ENCODE data around the gene KRTAP9-7. TPM values are rescaled to one million over a fixed set of nuclear protein-coding genes. Genes with fewer than 3 reads are reported as not detected.
"Not testable (repeated sequence)": the region's sequence is repeated elsewhere in the genome, so short reads cannot be mapped to it uniquely, and the experiment has no call there.

Gene KRTAP9-7
- total and polyA plus RNA-seq, 2 donors (not counting 3 experiments of a cell fraction or from before 2014, with no cell fraction given) = not detected

- FAIRE-seq (no peak), DNase-seq (ENCODE audit: low read depth, low spot score) (no peak)
- no TSS peak for BruUV-seq (replicated peaks)
- no peak for TF ChIP-seq JUN (IDR thresholded peaks at IDR 0.05; ENCODE audit: borderline replicate concordance, insufficient read depth, insufficient read length, low read depth)
- no peak for TF ChIP-seq MAX (IDR thresholded peaks at IDR 0.05; ENCODE audit: insufficient read depth, insufficient read length)
- no peak for TF ChIP-seq MYC (IDR thresholded peaks at IDR 0.05; ENCODE audit: low read depth, low read length)
- TF ChIP-seq CTCF (IDR thresholded peaks at IDR 0.05; ENCODE audit: extremely low read depth in 1 of 2, insufficient read depth in 1 of 2, low read depth in 1 of 2, low read length in 2 of 2) = no peak
- no peak for TF ChIP-seq GATA2 (IDR thresholded peaks at IDR 0.05; ENCODE audit: insufficient read depth, insufficient read length, low read depth, low read length)
- TF ChIP-seq POLR2A (IDR thresholded peaks at IDR 0.05; ENCODE audit: low read depth, low read length) = no peak
- TF ChIP-seq EZH2 (IDR thresholded peaks at IDR 0.05; ENCODE audit: borderline replicate concordance, low read depth, low read length, severe bottlenecking) = no peak
- H3K4me2 ChIP-seq (ENCODE audit: insufficient read depth, low read length) = no peak overlapping the region
- no peak overlapping the region for H3K27ac ChIP-seq (ENCODE audit: insufficient read depth, low read depth, low read length)
- no peak overlapping the region for H3K9ac ChIP-seq (replicated peaks; ENCODE audit: extremely low read depth, insufficient read depth, low read length)
- H3K4me1 ChIP-seq (ENCODE audit: control insufficient read depth, extremely low read depth, insufficient read depth, low read length) = no peaks in the 10 kb centered on the region
- H2AFZ ChIP-seq (ENCODE audit: low read depth, low read length) = no peak overlapping the region
- ChIA-PET CTCF (interaction anchor here (0.9 kb wide), 1 partner anchor 322 kb away, joined by 3 read pairs; no protein-coding TSS in a partner anchor), POLR2A (no interaction called here)
- intact Hi-C loops (cut with micrococcal nuclease) = no loop called here
- no peaks in the 10 kb centered on the region for H3K9me1 ChIP-seq (replicated peaks; ENCODE audit: control insufficient read depth, extremely low read depth, insufficient read depth, low read length)
- no peaks in the 10 kb centered on the region for H3K27me3 ChIP-seq (ENCODE audit: control insufficient read depth in 2 of 2, insufficient read depth in 2 of 2, low read length in 2 of 2)
- H3K9me3 ChIP-seq (replicated peaks; ENCODE audit: control insufficient read depth, insufficient read depth, low read length) = no peaks in the 10 kb centered on the region
- no peak overlapping the region for H3K4me3 ChIP-seq (replicated peaks in 1 of 3; ENCODE audit: insufficient read depth in 1 of 3, low read depth in 1 of 3, low read length in 3 of 3)
- no peaks in the 10 kb centered on the region for H3K36me3 ChIP-seq (ENCODE audit: control insufficient read depth in 2 of 2, extremely low read depth in 1 of 2, insufficient read depth in 2 of 2, low read length in 2 of 2)
- dilution Hi-C loops (cut with MboI; ENCODE audit: extremely low pct_ligation_motif_present, low sequenced_read_pairs) = no loop called here
- no peaks in the 10 kb centered on the region for H4K20me1 ChIP-seq (replicated peaks; ENCODE audit: control insufficient read depth, extremely low read depth, insufficient read depth, low read length)
- no peaks in the 10 kb centered on the region for H3K79me2 ChIP-seq (ENCODE audit: control insufficient read depth, insufficient read depth, low read length)
Measured at GRCh38 chr17:41231731-41232130, 43.8 kb upstream of the KRTAP9-7 start.

- BruUV-seq (replicated peaks); POLR2A ChIA-PET; CTCF ChIA-PET: not testable (repeated sequence)
Measured at GRCh38 chr17:41232399-41233105, 42.9 kb upstream of the KRTAP9-7 start, which contains the start of gene KRTAP9-3. KRTAP9-3 (plus strand) TSS chr17:41232449; CDS start chr17:41232502, 53 bp downstream.

GRCh38 chr17:41237116-41237515 is 38.4 kb upstream of the KRTAP9-7 start:
- intact Hi-C loops (cut with micrococcal nuclease); H3K4me3 ChIP-seq (replicated peaks in 1 of 3; ENCODE audit: insufficient read depth in 1 of 3, low read depth in 1 of 3, low read length in 3 of 3); H3K4me1 ChIP-seq (ENCODE audit: control insufficient read depth, extremely low read depth, insufficient read depth, low read length); H3K4me2 ChIP-seq (ENCODE audit: insufficient read depth, low read length); CTCF ChIA-PET; H3K9ac ChIP-seq (replicated peaks; ENCODE audit: extremely low read depth, insufficient read depth, low read length); dilution Hi-C loops (cut with MboI; ENCODE audit: extremely low pct_ligation_motif_present, low sequenced_read_pairs); H3K27me3 ChIP-seq (ENCODE audit: control insufficient read depth in 2 of 2, insufficient read depth in 2 of 2, low read length in 2 of 2); H3K9me3 ChIP-seq (replicated peaks; ENCODE audit: control insufficient read depth, insufficient read depth, low read length); H3K36me3 ChIP-seq (ENCODE audit: control insufficient read depth in 2 of 2, extremely low read depth in 1 of 2, insufficient read depth in 2 of 2, low read length in 2 of 2); H2AFZ ChIP-seq (ENCODE audit: low read depth, low read length); H3K9me1 ChIP-seq (replicated peaks; ENCODE audit: control insufficient read depth, extremely low read depth, insufficient read depth, low read length); DNase-seq (ENCODE audit: low read depth, low spot score); BruUV-seq (replicated peaks); H3K79me2 ChIP-seq (ENCODE audit: control insufficient read depth, insufficient read depth, low read length); POLR2A ChIA-PET; H4K20me1 ChIP-seq (replicated peaks; ENCODE audit: control insufficient read depth, extremely low read depth, insufficient read depth, low read length); H3K27ac ChIP-seq (ENCODE audit: insufficient read depth, low read depth, low read length); FAIRE-seq: not testable (repeated sequence)

More at GRCh38 chr17:41232399-41233105, 42.9 kb upstream of the KRTAP9-7 start, which contains the start of gene KRTAP9-3:
- H3K9me1 ChIP-seq (replicated peaks; ENCODE audit: control insufficient read depth, extremely low read depth, insufficient read depth, low read length); intact Hi-C loops (cut with micrococcal nuclease); H3K9ac ChIP-seq (replicated peaks; ENCODE audit: extremely low read depth, insufficient read depth, low read length); DNase-seq (ENCODE audit: low read depth, low spot score); H3K9me3 ChIP-seq (replicated peaks; ENCODE audit: control insufficient read depth, insufficient read depth, low read length); H4K20me1 ChIP-seq (replicated peaks; ENCODE audit: control insufficient read depth, extremely low read depth, insufficient read depth, low read length); H3K79me2 ChIP-seq (ENCODE audit: control insufficient read depth, insufficient read depth, low read length); H3K27ac ChIP-seq (ENCODE audit: insufficient read depth, low read depth, low read length); dilution Hi-C loops (cut with MboI; ENCODE audit: extremely low pct_ligation_motif_present, low sequenced_read_pairs); FAIRE-seq; H3K4me2 ChIP-seq (ENCODE audit: insufficient read depth, low read length); H3K36me3 ChIP-seq (ENCODE audit: control insufficient read depth in 2 of 2, extremely low read depth in 1 of 2, insufficient read depth in 2 of 2, low read length in 2 of 2); H3K27me3 ChIP-seq (ENCODE audit: control insufficient read depth in 2 of 2, insufficient read depth in 2 of 2, low read length in 2 of 2); H3K4me1 ChIP-seq (ENCODE audit: control insufficient read depth, extremely low read depth, insufficient read depth, low read length); H2AFZ ChIP-seq (ENCODE audit: low read depth, low read length); H3K4me3 ChIP-seq (replicated peaks in 1 of 3; ENCODE audit: insufficient read depth in 1 of 3, low read depth in 1 of 3, low read length in 3 of 3): not testable (repeated sequence)

All from endothelial cell of umbilical vein (primary cell).